NB4 (cell line): ENCODE measurements around the gene CDH11.

Experiments
- CTCF ChIP-seq: IDR thresholded peaks from one replicate; pipeline ENCODE4 v1.5.1; 2012; ENCODE audit warnings: low read depth, low read length
- MAX ChIP-seq: IDR thresholded peaks from 2 replicates; pipeline ENCODE4 v1.6.1; 2011; ENCODE audit warnings: low read depth, low read length
- POLR2A ChIP-seq: IDR thresholded peaks from 2 replicates; pipeline ENCODE4 v1.6.1; 2011; ENCODE audit warnings: mild to moderate bottlenecking; ENCODE audit not compliant: insufficient read length; ENCODE audit errors: extremely low read depth

- TF ChIP-seq CTCF (no peak), POLR2A (no peak), MAX (no peak)
Observed at GRCh38 chr16:65077181-65077580, 44.7 kb downstream of the CDH11 start.
